Measurements from ENCODE around the gene ELOVL7.

- TF ChIP-seq, protein P1, sequence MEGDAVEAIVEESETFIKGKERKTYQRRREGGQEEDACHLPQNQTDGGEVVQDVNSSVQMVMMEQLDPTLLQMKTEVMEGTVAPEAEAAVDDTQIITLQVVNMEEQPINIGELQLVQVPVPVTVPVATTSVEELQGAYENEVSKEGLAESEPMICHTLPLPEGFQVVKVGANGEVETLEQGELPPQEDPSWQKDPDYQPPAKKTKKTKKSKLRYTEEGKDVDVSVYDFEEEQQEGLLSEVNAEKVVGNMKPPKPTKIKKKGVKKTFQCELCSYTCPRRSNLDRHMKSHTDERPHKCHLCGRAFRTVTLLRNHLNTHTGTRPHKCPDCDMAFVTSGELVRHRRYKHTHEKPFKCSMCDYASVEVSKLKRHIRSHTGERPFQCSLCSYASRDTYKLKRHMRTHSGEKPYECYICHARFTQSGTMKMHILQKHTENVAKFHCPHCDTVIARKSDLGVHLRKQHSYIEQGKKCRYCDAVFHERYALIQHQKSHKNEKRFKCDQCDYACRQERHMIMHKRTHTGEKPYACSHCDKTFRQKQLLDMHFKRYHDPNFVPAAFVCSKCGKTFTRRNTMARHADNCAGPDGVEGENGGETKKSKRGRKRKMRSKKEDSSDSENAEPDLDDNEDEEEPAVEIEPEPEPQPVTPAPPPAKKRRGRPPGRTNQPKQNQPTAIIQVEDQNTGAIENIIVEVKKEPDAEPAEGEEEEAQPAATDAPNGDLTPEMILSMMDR (conservative IDR thresholded peaks at IDR 0.05; ENCODE audit: low read depth, low read length): no peak
- TF ChIP-seq EZH2 (IDR thresholded peaks at IDR 0.05; ENCODE audit: low read length, unreplicated experiment) (no peak), EZH2phosphoT487 (IDR thresholded peaks at IDR 0.05; ENCODE audit: borderline replicate concordance, low read length) (no peak)
These were observed 105.6 kb downstream of the ELOVL7 start for GRCh38 chr5:60738461-60738860.

Measured in PC-3 (cell line).